H9 (cell line): ENCODE data around the gene CUBN. TPM values are rescaled to one million over a fixed set of nuclear protein-coding genes. Genes with fewer than 3 reads are reported as not detected.

ENCODE experiments used
- DNase-seq: peaks from one replicate; pipeline ENCODE4 v3.0.0-alpha.2; 2017
- H2AFZ ChIP-seq: one replicate; pipeline ENCODE4 v1.6.1; 2013; ENCODE audit warnings: mild to moderate bottlenecking, low read length, control low read depth, moderate library complexity
- H2AK5ac ChIP-seq: 2 replicates; pipeline ENCODE4 v1.6.1; 2013; ENCODE audit warnings: low read length, control low read depth, mixed read lengths; ENCODE audit not compliant: insufficient read length
- H2BK120ac ChIP-seq: one replicate; pipeline ENCODE4 v1.6.1; 2013; ENCODE audit warnings: low read depth, mild to moderate bottlenecking, low read length, control low read depth, inconsistent platforms; ENCODE audit not compliant: poor library complexity, severe bottlenecking
- H2BK12ac ChIP-seq: 2 replicates; pipeline ENCODE4 v1.6.1; 2013; ENCODE audit warnings: low read length, control low read depth, mixed read lengths, low read depth; ENCODE audit not compliant: insufficient read length
- H2BK15ac ChIP-seq: 2 replicates; pipeline ENCODE4 v1.6.1; 2013; ENCODE audit warnings: low read depth, low read length, control low read depth
- H2BK20ac ChIP-seq: one replicate; pipeline ENCODE4 v1.6.1; 2013; ENCODE audit warnings: low read depth, mild to moderate bottlenecking, low read length, control low read depth, inconsistent platforms; ENCODE audit not compliant: poor library complexity, severe bottlenecking
- H2BK5ac ChIP-seq: 2 replicates; pipeline ENCODE4 v1.6.1; 2013; ENCODE audit warnings: low read length, control low read depth, mixed read lengths; ENCODE audit not compliant: insufficient read length
- H3K14ac ChIP-seq: 2 replicates; pipeline ENCODE4 v1.6.1; 2013; ENCODE audit warnings: low read length, control low read depth; ENCODE audit not compliant: insufficient read depth
- H3K18ac ChIP-seq: 2 replicates; pipeline ENCODE4 v1.6.1; 2013; ENCODE audit warnings: low read depth, mild to moderate bottlenecking, mixed read lengths, low read length, control low read depth; ENCODE audit not compliant: insufficient read length
- H3K23ac ChIP-seq: 2 replicates; pipeline ENCODE4 v1.6.1; 2013; ENCODE audit warnings: low read length, control low read depth, mixed read lengths, low read depth; ENCODE audit not compliant: insufficient read length
- H3K23me2 ChIP-seq: 2 replicates; pipeline ENCODE4 v1.6.1; 2013; ENCODE audit warnings: low read depth, mild to moderate bottlenecking, mixed read lengths, low read length, control low read depth; ENCODE audit not compliant: insufficient read length, poor library complexity, severe bottlenecking
- H3K27ac ChIP-seq: 2 replicates; pipeline ENCODE4 v1.5.1; 2013; ENCODE audit warnings: low read length, control low read depth, mixed read lengths, low read depth; ENCODE audit not compliant: insufficient read length
- H3K27me3 ChIP-seq: 2 replicates; pipeline ENCODE4 v1.6.1; 2013; ENCODE audit warnings: low read length, control low read depth, inconsistent platforms; ENCODE audit not compliant: insufficient read depth
- H3K4ac ChIP-seq: 2 replicates; pipeline ENCODE4 v1.6.1; 2013; ENCODE audit warnings: low read depth, mild to moderate bottlenecking, control low read depth, inconsistent platforms, low read length, moderate library complexity
- H3K4me1 ChIP-seq: 2 replicates; pipeline ENCODE4 v1.6.1; 2013; ENCODE audit warnings: low read length, control low read depth, inconsistent platforms; ENCODE audit not compliant: insufficient read depth
- H3K4me2 ChIP-seq: 2 replicates; pipeline ENCODE4 v1.6.1; 2013; ENCODE audit warnings: low read length, control low read depth, mixed read lengths; ENCODE audit not compliant: insufficient read length, insufficient read depth
- H3K56ac ChIP-seq: 2 replicates; pipeline ENCODE4 v1.6.1; 2013; ENCODE audit warnings: low read depth, mild to moderate bottlenecking, mixed read lengths, low read length, control low read depth; ENCODE audit not compliant: insufficient read length
- H3K79me1 ChIP-seq: 2 replicates; pipeline ENCODE4 v1.6.1; 2013; ENCODE audit warnings: low read depth, mild to moderate bottlenecking, moderate library complexity, low read length, control low read depth, inconsistent platforms; ENCODE audit not compliant: insufficient read depth, poor library complexity, severe bottlenecking
- H3K79me2 ChIP-seq: 2 replicates; pipeline ENCODE4 v1.6.1; 2013; ENCODE audit warnings: low read length, control low read depth, inconsistent platforms; ENCODE audit not compliant: insufficient read depth
- H3K9ac ChIP-seq: 2 replicates; pipeline ENCODE4 v1.6.1; 2013; ENCODE audit warnings: low read length, control low read depth, mixed read lengths; ENCODE audit not compliant: insufficient read length; ENCODE audit errors: extremely low read depth
- H3K9me3 ChIP-seq: one replicate; pipeline ENCODE4 v1.6.1; 2013; ENCODE audit warnings: low read depth, low read length, inconsistent platforms; ENCODE audit not compliant: control insufficient read depth
- H3T11ph ChIP-seq: one replicate; pipeline ENCODE4 v1.6.1; 2013; ENCODE audit warnings: mild to moderate bottlenecking, low read length, control low read depth, inconsistent platforms
- H4K20me1 ChIP-seq: one replicate; pipeline ENCODE4 v1.6.1; 2013; ENCODE audit not compliant: control insufficient read depth, insufficient read length, insufficient read depth
- H4K5ac ChIP-seq: 2 replicates; pipeline ENCODE4 v1.6.1; 2013; ENCODE audit warnings: low read depth, mild to moderate bottlenecking, mixed read lengths, low read length, control low read depth; ENCODE audit not compliant: insufficient read length
- H4K8ac ChIP-seq: replicated peaks from 2 replicates; pipeline ENCODE4 v1.6.1; 2013; ENCODE audit warnings: low read length, control low read depth, mixed read lengths, low read depth; ENCODE audit not compliant: insufficient read length
- H4K91ac ChIP-seq: 2 replicates; pipeline ENCODE4 v1.6.1; 2013; ENCODE audit warnings: low read depth, mild to moderate bottlenecking, moderate library complexity, mixed read lengths, low read length, control low read depth; ENCODE audit not compliant: insufficient read length
- H3K27ac Mint-ChIP-seq, 3 experiments: 2 replicates in 2 of 3; 3 replicates in 1 of 3; pipeline ENCODE4 v1.8.0; 2020 to 2021; ENCODE audit warnings: mixed read lengths in 3 of 3, mild to moderate bottlenecking in 1 of 3, moderate library complexity in 1 of 3
- H3K27me3 Mint-ChIP-seq: 2 replicates; pipeline ENCODE4 v1.8.0; 2021; ENCODE audit warnings: low read depth, mild to moderate bottlenecking, moderate library complexity, mixed read lengths
- H3K36me3 Mint-ChIP-seq, 3 experiments: 2 replicates in 2 of 3; 3 replicates in 1 of 3; pipeline ENCODE4 v1.8.0; 2020 to 2021; ENCODE audit warnings: low read depth in 3 of 3, mixed read lengths in 3 of 3; ENCODE audit not compliant: insufficient read depth in 1 of 3
- H3K4me1 Mint-ChIP-seq, 2 experiments: 2 replicates each; pipeline ENCODE4 v1.8.0; 2020; ENCODE audit warnings: mixed read lengths in 2 of 2
- H3K4me3 Mint-ChIP-seq, 2 experiments: 2 replicates in 1 of 2; 3 replicates in 1 of 2; pipeline ENCODE4 v1.8.0; 2020 to 2021; ENCODE audit warnings: mild to moderate bottlenecking in 2 of 2, mixed read lengths in 2 of 2, moderate library complexity in 1 of 2
- H3K9me3 Mint-ChIP-seq, 2 experiments: 2 replicates in 1 of 2; 3 replicates in 1 of 2; pipeline ENCODE4 v1.8.0; 2020; ENCODE audit warnings: mild to moderate bottlenecking in 2 of 2, mixed read lengths in 2 of 2, moderate library complexity in 1 of 2
- CTCF ChIP-seq: fragments of 200-600 bp; sonication (generic); conservative IDR thresholded peaks from 3 replicates; pipeline ENCODE4 v1.8.0; 2021; ENCODE audit warnings: antibody characterized with exemption, mild to moderate bottlenecking
- WGBS: extraction: QIAGEN DNeasy Blood & Tissue Kit; methylation state at CpG from one replicate; pipeline ENCODE4 v1.1.7; 2013; ENCODE audit warnings: missing lambda C conversion rate, low lambda C conversion rate, mixed read lengths; ENCODE audit not compliant: insufficient read length; ENCODE audit errors: extremely low coverage; 5-methylcytosine and 5-hydroxymethylcytosine counted together
- total RNA-seq: library from RNA; stranded (reverse); gene quantifications from 2 replicates; pipeline ENCODE4 v1.2.1, GENCODE V29; 2021

Gene CUBN
- total RNA-seq, 1 experiment from 2014 or later: 0.26 TPM

GRCh38 chr10:16788125-16788524 lies 341.5 kb downstream of the CUBN start:
- Histone ChIP-seq H3K23me2 (no peaks in the 10 kb centered on the region), H2BK15ac (no peak overlapping the region), H3K79me2 (0 out of 2 replicates have a peak, but pooled peaks cover 2% of the 10 kb centered on the region), H3K27ac (no peak overlapping the region), H4K8ac (no peak overlapping the region), H3K14ac (no peak overlapping the region), H2BK120ac (no peak overlapping the region), H4K5ac (no peak overlapping the region), H2AFZ (no peak overlapping the region), H3K4me2 (no peak overlapping the region), H2BK20ac (no peak overlapping the region), H3K27me3 (no peaks in the 10 kb centered on the region), H4K91ac (no peak overlapping the region), H3K79me1 (no peaks in the 10 kb centered on the region), H2BK5ac (no peak overlapping the region), H3K18ac (no peak overlapping the region), H3K9me3 (no peaks in the 10 kb centered on the region), H2BK12ac (no peak overlapping the region), H3K4me1 (no peaks in the 10 kb centered on the region), H3K4ac (no peak overlapping the region), H2AK5ac (no peak overlapping the region), H3K56ac (no peak overlapping the region), H3T11ph (no peak overlapping the region), H4K20me1 (no peaks in the 10 kb centered on the region), H3K9ac (no peak overlapping the region), H3K23ac (no peak overlapping the region)
- DNase-seq: no peak
- peaks cover under 1 to 8% (median 4%) of the 10 kb centered on the region in 3 experiments; a peak in 3 of 7 replicates for H3K36me3 Mint-ChIP-seq
- no peaks in the 10 kb centered on the region for H3K9me3 Mint-ChIP-seq
- no CpG with 5 or more reads among the region's 6 CpGs for WGBS
- no peak overlapping the region; a peak in 1 of 7 replicates for H3K27ac Mint-ChIP-seq
- no peak for TF ChIP-seq CTCF
- no peaks in the 10 kb centered on the region for H3K27me3 Mint-ChIP-seq
- H3K4me1 Mint-ChIP-seq: no peaks in the 10 kb centered on the region
- no peak overlapping the region for H3K4me3 Mint-ChIP-seq
